Renal pelvis (tissue), 12 donors: Measurements from ENCODE around the gene ICOSLG. TPM values are rescaled to one million over a fixed set of nuclear protein-coding genes. Genes with fewer than 3 reads are reported as not detected.
"Not testable (repeated sequence)": the region's sequence is repeated elsewhere in the genome, so short reads cannot be mapped to it uniquely, and the experiment has no call there.

Experiments used
- DNase-seq: peaks from one replicate; pipeline ENCODE4 v3.0.0-alpha.2; 2013
- long read RNA-seq, 16 experiments: transcript quantifications; one replicate each; lab custom pipeline, GENCODE V29; 2026
- polyA plus RNA-seq, 3 donors: library from polyadenylated mRNA; unstranded; fragments of 120-200 nt; gene quantifications; one replicate each; pipeline ENCODE4 v1.2.1, GENCODE V29; 2013; ENCODE audit not compliant: insufficient read length in 3 of 3

Gene ICOSLG
- 10 to 100 TPM in 1 of 3 donors, 1 to 10 TPM in 2; 8.3 to 10.7 (median 9.0) TPM for polyA plus RNA-seq
- long read RNA-seq, donor 1: 0 reads
- long read RNA-seq, donor 2: 0 reads
- long read RNA-seq, donor 3, full-length matches to known transcripts: 1 of 1 reads
- long read RNA-seq, donor 3, partial matches to known transcripts: 0 of 1 reads
- long read RNA-seq, donor 3, other reads (novel, unspliced or antisense): 0 of 1 reads
- long read RNA-seq, donor 4, full-length matches to known transcripts: 1 of 1 reads
- long read RNA-seq, donor 4, partial matches to known transcripts: 0 of 1 reads
- long read RNA-seq, donor 4, other reads (novel, unspliced or antisense): 0 of 1 reads
- long read RNA-seq, donor 5, full-length matches to known transcripts: 1 of 1 reads
- long read RNA-seq, donor 5, partial matches to known transcripts: 0 of 1 reads
- long read RNA-seq, donor 5, other reads (novel, unspliced or antisense): 0 of 1 reads
- long read RNA-seq, donor 6, full-length matches to known transcripts: 1 of 1 reads
- long read RNA-seq, donor 6, partial matches to known transcripts: 0 of 1 reads
- long read RNA-seq, donor 6, other reads (novel, unspliced or antisense): 0 of 1 reads
- long read RNA-seq, donor 7: 0 reads
- long read RNA-seq, donor 8: 0 reads
- long read RNA-seq, donor 9, full-length matches to known transcripts: 3 of 3 reads
- long read RNA-seq, donor 9, partial matches to known transcripts: 0 of 3 reads
- long read RNA-seq, donor 9, other reads (novel, unspliced or antisense): 0 of 3 reads
- long read RNA-seq, donor 10, partial matches to known transcripts: 5 of 5 reads
- long read RNA-seq, donor 10, other reads (novel, unspliced or antisense): 0 of 5 reads
- long read RNA-seq, donor 11, full-length matches to known transcripts: 3 of 3 reads
- long read RNA-seq, donor 11, partial matches to known transcripts: 0 of 3 reads
- long read RNA-seq, donor 11, other reads (novel, unspliced or antisense): 0 of 3 reads
- long read RNA-seq, donor 12, full-length matches to known transcripts: 3 of 3 reads
- long read RNA-seq, donor 12, partial matches to known transcripts: 0 of 3 reads
- long read RNA-seq, donor 12, other reads (novel, unspliced or antisense): 0 of 3 reads
- long read RNA-seq, donor 13: 0 reads
- long read RNA-seq, donor 14, full-length matches to known transcripts: 2 of 2 reads
- long read RNA-seq, donor 14, partial matches to known transcripts: 0 of 2 reads
- long read RNA-seq, donor 14, other reads (novel, unspliced or antisense): 0 of 2 reads
- long read RNA-seq, donor 15, full-length matches to known transcripts: 2 of 11 reads
- long read RNA-seq, donor 15, partial matches to known transcripts: 9 of 11 reads
- long read RNA-seq, donor 15, other reads (novel, unspliced or antisense): 0 of 11 reads
- long read RNA-seq, donor 16, full-length matches to known transcripts: 3 of 3 reads
- long read RNA-seq, donor 16, partial matches to known transcripts: 0 of 3 reads
- long read RNA-seq, donor 16, other reads (novel, unspliced or antisense): 0 of 3 reads

GRCh38 chr21:44240842-44241241 lies at the start of gene ICOSLG:
ICOSLG (minus strand) TSS chr21:44240943; CDS start chr21:44240817, 126 bp downstream.
- not testable (repeated sequence) for DNase-seq

- no peak for DNase-seq
Measured at GRCh38 chr21:44289381-44290010, 48.8 kb upstream of the ICOSLG start.

- no peak for DNase-seq
Measured at GRCh38 chr21:44288251-44289110, 47.7 kb upstream of the ICOSLG start.

GRCh38 chr21:44286716-44287632 lies 46.2 kb upstream of the ICOSLG start:
- no peak for DNase-seq

GRCh38 chr21:44286086-44286715 lies 45.5 kb upstream of the ICOSLG start:
- no peak for DNase-seq

GRCh38 chr21:44285138-44285992 lies 44.6 kb upstream of the ICOSLG start, which contains the start of gene AIRE:
AIRE (plus strand) TSS chr21:44285876; CDS start chr21:44286007, 131 bp downstream.
- no peak for DNase-seq

- DNase-seq: no peak
Measured at GRCh38 chr21:44283948-44284347, 43.2 kb upstream of the ICOSLG start.

- DNase-seq: not testable (repeated sequence)
Measured at GRCh38 chr21:44283211-44283785, 42.6 kb upstream of the ICOSLG start.

GRCh38 chr21:44282370-44282769 lies 41.6 kb upstream of the ICOSLG start:
- DNase-seq: no peak

GRCh38 chr21:44281801-44282200 lies 41.1 kb upstream of the ICOSLG start:
- DNase-seq: no peak

GRCh38 chr21:44279354-44280260 lies 38.9 kb upstream of the ICOSLG start:
- no peak for DNase-seq

GRCh38 chr21:44275041-44275440 lies 34.3 kb upstream of the ICOSLG start:
- DNase-seq: no peak

- DNase-seq: no peak
Measured at GRCh38 chr21:44273046-44273445, 32.3 kb upstream of the ICOSLG start.

GRCh38 chr21:44272284-44272858 lies 31.6 kb upstream of the ICOSLG start:
- DNase-seq: no peak
